ENCODE results near the gene SYNPO2.

- TF ChIP-seq, protein P1, sequence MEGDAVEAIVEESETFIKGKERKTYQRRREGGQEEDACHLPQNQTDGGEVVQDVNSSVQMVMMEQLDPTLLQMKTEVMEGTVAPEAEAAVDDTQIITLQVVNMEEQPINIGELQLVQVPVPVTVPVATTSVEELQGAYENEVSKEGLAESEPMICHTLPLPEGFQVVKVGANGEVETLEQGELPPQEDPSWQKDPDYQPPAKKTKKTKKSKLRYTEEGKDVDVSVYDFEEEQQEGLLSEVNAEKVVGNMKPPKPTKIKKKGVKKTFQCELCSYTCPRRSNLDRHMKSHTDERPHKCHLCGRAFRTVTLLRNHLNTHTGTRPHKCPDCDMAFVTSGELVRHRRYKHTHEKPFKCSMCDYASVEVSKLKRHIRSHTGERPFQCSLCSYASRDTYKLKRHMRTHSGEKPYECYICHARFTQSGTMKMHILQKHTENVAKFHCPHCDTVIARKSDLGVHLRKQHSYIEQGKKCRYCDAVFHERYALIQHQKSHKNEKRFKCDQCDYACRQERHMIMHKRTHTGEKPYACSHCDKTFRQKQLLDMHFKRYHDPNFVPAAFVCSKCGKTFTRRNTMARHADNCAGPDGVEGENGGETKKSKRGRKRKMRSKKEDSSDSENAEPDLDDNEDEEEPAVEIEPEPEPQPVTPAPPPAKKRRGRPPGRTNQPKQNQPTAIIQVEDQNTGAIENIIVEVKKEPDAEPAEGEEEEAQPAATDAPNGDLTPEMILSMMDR (optimal IDR thresholded peaks at IDR 0.05 in 1 of 3, IDR thresholded peaks at IDR 0.05 in 1 of 3, conservative IDR thresholded peaks at IDR 0.05 in 1 of 3; ENCODE audit: extremely low read depth in 1 of 3, insufficient read depth in 2 of 3, low read length in 3 of 3), result no peak
- no peak for TF ChIP-seq EZH2 (IDR thresholded peaks at IDR 0.05; ENCODE audit: low read length)
These were observed 217.7 kb downstream of the SYNPO2 start for GRCh38 chr4:119106036-119107000.
